Measurements from ENCODE around the gene PPP4C.

Gene PPP4C

GRCh38 chr16:30083216-30084055 lies 7.6 kb downstream of the PPP4C start:
- DNase-seq, result no peak

- no peak for DNase-seq
These were observed 8.5 kb downstream of the PPP4C start for GRCh38 chr16:30084096-30084815.

GRCh38 chr16:30084816-30085159 lies 9.0 kb downstream of the PPP4C start:
- DNase-seq, result no peak

GRCh38 chr16:30085247-30085646 lies 9.5 kb downstream of the PPP4C start:
- no peak for DNase-seq

GRCh38 chr16:30085820-30086219 lies 10.0 kb downstream of the PPP4C start:
- no peak for DNase-seq

- no peak for DNase-seq
These were observed 10.7 kb downstream of the PPP4C start for GRCh38 chr16:30086291-30087140.

GRCh38 chr16:30087181-30087898 lies 11.5 kb downstream of the PPP4C start:
- DNase-seq, result no peak

- DNase-seq, result no peak
These were observed 12.5 kb downstream of the PPP4C start for GRCh38 chr16:30088237-30088831.

GRCh38 chr16:30088832-30089624 lies 13.2 kb downstream of the PPP4C start:
- no peak for DNase-seq

GRCh38 chr16:30090610-30091331 lies 15.0 kb downstream of the PPP4C start:
- DNase-seq, result no peak

GRCh38 chr16:30091474-30092372 lies 15.9 kb downstream of the PPP4C start, which contains the start of gene TBX6:
TSS of gene TBX6 (minus strand) at chr16:30091924. CDS start at chr16:30091193, 731 bp downstream.
- DNase-seq, result peak; percentile 87 to 95 (median 90)

GRCh38 chr16:30092373-30093010 lies 16.7 kb downstream of the PPP4C start:
- DNase-seq, result peak; percentile 34 to 85 (median 57)

- no peak for DNase-seq
These were observed 18.9 kb downstream of the PPP4C start for GRCh38 chr16:30094541-30095165.

- no peak for DNase-seq
These were observed 19.6 kb downstream of the PPP4C start for GRCh38 chr16:30095166-30096078.

GRCh38 chr16:30096105-30096861 lies 20.5 kb downstream of the PPP4C start, which contains the start of gene YPEL3:
TSS of gene YPEL3 (minus strand) at chr16:30096213. CDS start at chr16:30095482, 731 bp downstream.
- DNase-seq, result peak; percentile 74 to 95 (median 85)

Measured in T-helper 2 cell (primary cell).